Activated T-cell treated with anti-CD3 and anti-CD28 coated beads, Interleukin-2, amount 50 U/mL, for 24 hours (primary cell): ENCODE measurements around the gene SORBS2.

Experiments
- DNase-seq: peaks from one replicate; pipeline ENCODE4 v3.0.0-alpha.2; 2020
- H3K27ac Mint-ChIP-seq: 2 replicates; pipeline ENCODE4 v1.8.0; 2020; ENCODE audit warnings: mild to moderate bottlenecking, mixed read lengths
- H3K27me3 Mint-ChIP-seq: 2 replicates; pipeline ENCODE4 v1.8.0; 2020; ENCODE audit warnings: mixed read lengths
- H3K36me3 Mint-ChIP-seq: 2 replicates; pipeline ENCODE4 v1.8.0; 2020; ENCODE audit warnings: low read depth, mixed read lengths
- H3K4me1 Mint-ChIP-seq: 2 replicates; pipeline ENCODE4 v1.8.0; 2020; ENCODE audit warnings: low read depth, mixed read lengths
- H3K4me3 Mint-ChIP-seq: 2 replicates; pipeline ENCODE4 v1.8.0; 2020; ENCODE audit warnings: mild to moderate bottlenecking, moderate library complexity, mixed read lengths
- H3K9me3 Mint-ChIP-seq: 2 replicates; pipeline ENCODE4 v1.8.0; 2020; ENCODE audit warnings: mixed read lengths

SORBS2 gene

DNA sequence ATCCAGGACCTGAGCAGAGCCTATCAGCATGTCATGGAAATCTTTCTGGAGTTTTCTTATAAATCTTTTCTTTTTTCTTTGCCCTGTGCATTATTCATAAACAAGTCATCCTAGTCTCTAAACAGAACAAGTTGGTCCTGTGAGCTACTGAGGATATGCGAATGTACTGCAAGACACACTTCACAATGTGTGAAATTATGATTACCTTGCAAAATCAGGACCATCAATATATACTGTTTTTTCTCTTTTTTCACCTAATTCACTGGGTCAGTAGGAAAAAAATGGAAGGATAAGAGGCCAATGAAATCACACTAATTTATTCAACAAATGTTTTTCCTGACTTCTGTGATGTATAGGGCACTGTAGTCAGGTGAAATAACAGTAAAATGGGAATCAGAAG, 14.4 kb upstream of the SORBS2 start:
- no peaks in the 10 kb centered on the region for H3K27me3 Mint-ChIP-seq
- H3K36me3 Mint-ChIP-seq, result no peaks in the 10 kb centered on the region
- H3K9me3 Mint-ChIP-seq, result no peaks in the 10 kb centered on the region
- H3K4me3 Mint-ChIP-seq, result no peak overlapping the region
- DNase-seq, result no peak
- H3K27ac Mint-ChIP-seq, result no peak overlapping the region
- H3K4me1 Mint-ChIP-seq, result no peaks in the 10 kb centered on the region

- Mint-ChIP-seq H3K4me1 (no peaks in the 10 kb centered on the region), H3K4me3 (no peak overlapping the region), H3K27me3 (no peaks in the 10 kb centered on the region), H3K36me3 (no peaks in the 10 kb centered on the region), H3K27ac (no peak overlapping the region), H3K9me3 (no peaks in the 10 kb centered on the region)
- no peak for DNase-seq
Measured at GRCh38 chr4:185825737-185826136, 13.7 kb upstream of the SORBS2 start.

GRCh38 chr4:185822791-185823190, 10.8 kb upstream of the SORBS2 start:
- Mint-ChIP-seq H3K4me1 (no peaks in the 10 kb centered on the region), H3K9me3 (no peaks in the 10 kb centered on the region), H3K36me3 (no peaks in the 10 kb centered on the region), H3K27ac (no peak overlapping the region), H3K27me3 (no peaks in the 10 kb centered on the region), H3K4me3 (no peak overlapping the region)
- DNase-seq, result no peak

DNA sequence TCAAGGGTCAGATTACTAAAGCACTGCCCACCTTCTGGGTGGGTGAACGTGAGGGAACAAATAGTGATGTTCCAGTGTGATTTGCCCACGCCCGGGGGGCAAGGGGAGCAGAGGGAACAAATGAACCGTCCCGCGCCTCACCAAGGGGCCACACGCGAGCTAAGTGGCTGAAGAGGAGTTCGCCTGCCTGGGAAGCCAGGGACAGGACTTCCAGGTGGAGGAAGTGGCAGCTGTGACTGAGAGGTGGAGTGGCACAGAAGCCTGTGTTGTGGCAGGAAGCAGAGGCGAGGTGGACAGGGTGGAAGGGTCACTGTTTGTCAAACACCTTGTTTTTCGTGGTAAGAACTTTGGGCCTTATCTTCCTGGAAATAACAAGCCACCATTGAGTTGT, 9.0 kb upstream of the SORBS2 start:
- DNase-seq, result no peak
- no peaks in the 10 kb centered on the region for H3K27me3 Mint-ChIP-seq
- H3K4me3 Mint-ChIP-seq, result no peak overlapping the region
- H3K9me3 Mint-ChIP-seq, result no peaks in the 10 kb centered on the region
- H3K36me3 Mint-ChIP-seq, result no peaks in the 10 kb centered on the region
- H3K27ac Mint-ChIP-seq, result no peak overlapping the region
- no peaks in the 10 kb centered on the region for H3K4me1 Mint-ChIP-seq

DNA sequence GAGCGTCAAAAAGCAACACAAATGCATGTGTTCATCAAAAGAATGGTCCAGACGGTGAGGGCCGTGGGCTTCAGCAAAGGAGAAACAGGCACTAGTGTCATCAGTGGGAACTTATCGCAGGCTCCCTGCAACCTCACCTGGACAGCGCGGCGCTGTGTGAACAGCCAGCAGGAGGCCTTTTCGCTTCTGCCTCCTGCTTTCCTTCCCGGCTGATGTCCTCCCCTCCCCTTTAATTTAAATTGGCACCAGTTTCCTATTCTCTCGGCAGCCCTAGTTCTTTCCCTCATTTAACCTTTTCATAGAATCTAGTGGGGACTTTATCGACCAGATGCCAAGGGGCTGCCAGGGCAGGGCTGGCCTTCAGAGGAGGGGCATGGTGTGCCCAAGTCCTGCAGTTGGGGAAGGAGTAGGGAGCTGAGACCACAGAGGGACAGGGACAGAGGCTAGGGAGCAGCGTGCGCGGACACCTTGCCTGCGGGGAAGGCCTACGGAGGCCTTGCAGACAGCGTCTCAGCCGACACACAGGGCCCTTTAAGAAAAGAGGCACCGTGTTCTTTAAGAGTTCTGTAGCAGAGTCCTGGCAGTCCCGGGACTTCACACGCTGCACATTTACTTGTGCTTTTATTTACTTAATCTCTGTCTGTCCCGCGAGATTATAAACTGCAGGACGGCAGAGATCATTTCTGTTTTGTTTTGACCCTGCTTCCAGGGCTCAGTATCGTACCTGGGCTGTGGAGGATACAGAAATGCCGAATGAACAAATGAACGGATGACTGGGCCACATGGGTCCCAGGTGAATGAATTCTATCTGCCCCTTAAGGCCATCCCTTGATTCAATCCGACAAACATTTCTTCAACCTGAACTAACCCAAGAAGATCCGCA, 8.4 kb upstream of the SORBS2 start:
- Mint-ChIP-seq H3K4me1 (no peaks in the 10 kb centered on the region), H3K27me3 (no peaks in the 10 kb centered on the region), H3K36me3 (no peaks in the 10 kb centered on the region), H3K27ac (no peak overlapping the region), H3K4me3 (no peak overlapping the region), H3K9me3 (no peaks in the 10 kb centered on the region)
- no peak for DNase-seq

GRCh38 chr4:185819144-185819543, 7.2 kb upstream of the SORBS2 start:
- H3K4me1 Mint-ChIP-seq, result no peaks in the 10 kb centered on the region
- H3K36me3 Mint-ChIP-seq, result no peaks in the 10 kb centered on the region
- H3K27me3 Mint-ChIP-seq, result no peaks in the 10 kb centered on the region
- DNase-seq, result no peak
- no peaks in the 10 kb centered on the region for H3K9me3 Mint-ChIP-seq
- no peak overlapping the region for H3K27ac Mint-ChIP-seq
- no peak overlapping the region for H3K4me3 Mint-ChIP-seq

GRCh38 chr4:185817403-185817818, 5.4 kb upstream of the SORBS2 start:
- H3K27ac Mint-ChIP-seq, result no peak overlapping the region
- no peaks in the 10 kb centered on the region for H3K36me3 Mint-ChIP-seq
- no peak overlapping the region for H3K4me3 Mint-ChIP-seq
- peaks cover 10% of the 10 kb centered on the region for H3K27me3 Mint-ChIP-seq
- no peaks in the 10 kb centered on the region for H3K9me3 Mint-ChIP-seq
- DNase-seq, result no peak
- no peaks in the 10 kb centered on the region for H3K4me1 Mint-ChIP-seq

DNA sequence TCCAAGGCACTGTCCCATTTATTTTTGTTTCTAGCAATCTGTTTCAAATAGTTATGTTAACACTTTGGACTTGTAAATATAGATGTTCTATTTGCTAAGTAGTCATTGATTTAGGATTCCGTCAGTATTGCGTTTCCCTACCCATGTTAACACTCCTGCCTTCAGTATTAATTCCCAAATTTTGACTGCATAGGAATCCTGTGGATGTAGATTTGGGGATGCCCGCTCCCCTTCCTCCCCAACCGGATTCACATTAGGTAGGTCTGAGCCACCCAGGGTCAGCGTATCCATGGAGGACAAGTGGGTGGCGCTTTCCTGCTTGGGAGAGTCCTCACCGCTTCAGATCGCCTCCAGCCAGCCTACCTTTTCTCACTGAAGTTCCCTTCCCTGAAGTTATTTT, 1.1 kb upstream of the SORBS2 start:
- DNase-seq, result no peak
- no peaks in the 10 kb centered on the region for H3K4me1 Mint-ChIP-seq
- H3K4me3 Mint-ChIP-seq, result no peak overlapping the region
- no peaks in the 10 kb centered on the region for H3K9me3 Mint-ChIP-seq
- H3K36me3 Mint-ChIP-seq, result no peaks in the 10 kb centered on the region
- no peak overlapping the region for H3K27ac Mint-ChIP-seq
- peaks cover 25% of the 10 kb centered on the region for H3K27me3 Mint-ChIP-seq

DNA sequence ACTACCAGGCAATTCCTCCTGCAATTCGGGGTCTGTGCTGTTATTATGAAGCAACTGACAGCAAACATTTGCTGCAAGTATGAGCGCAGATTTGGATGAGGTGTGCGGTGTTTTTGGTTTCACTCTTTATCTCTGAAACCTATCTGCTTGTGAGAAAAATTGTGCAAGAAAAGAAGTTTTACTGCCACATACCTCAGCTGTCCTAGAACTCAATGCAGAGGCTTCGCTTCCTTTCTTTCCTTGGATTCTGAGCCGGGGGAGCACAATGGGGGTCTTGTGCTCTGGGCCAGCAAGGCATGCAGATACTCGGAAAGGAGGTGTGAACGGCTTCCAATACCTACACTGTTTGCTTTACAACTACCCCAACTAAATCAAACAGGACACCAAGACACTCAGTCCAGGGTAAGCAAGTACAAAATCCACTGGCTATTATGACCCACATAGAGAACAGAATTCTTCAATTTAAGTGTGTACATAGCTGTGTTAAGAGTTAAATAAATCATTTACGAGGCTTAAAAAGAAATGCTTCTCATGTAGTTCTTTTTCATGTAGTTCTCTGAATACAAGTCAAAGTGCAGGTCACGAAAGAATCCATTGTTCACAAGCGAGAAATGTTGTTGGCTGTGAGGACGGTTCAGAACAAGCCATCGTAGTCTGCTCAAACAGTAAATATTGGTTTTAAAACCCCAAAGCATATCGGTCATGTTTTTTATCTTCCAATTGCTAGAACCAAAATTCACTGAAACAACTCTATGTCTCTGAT, 1.1 kb downstream of the SORBS2 start:
- H3K4me3 Mint-ChIP-seq, result no peak overlapping the region
- no peak overlapping the region for H3K27ac Mint-ChIP-seq
- H3K27me3 Mint-ChIP-seq, result peaks cover 25% of the 10 kb centered on the region
- no peaks in the 10 kb centered on the region for H3K36me3 Mint-ChIP-seq
- no peaks in the 10 kb centered on the region for H3K4me1 Mint-ChIP-seq
- H3K9me3 Mint-ChIP-seq, result no peaks in the 10 kb centered on the region
- DNase-seq, result no peak

GRCh38 chr4:185809533-185810071, 2.4 kb downstream of the SORBS2 start:
- DNase-seq, result no peak
- no peaks in the 10 kb centered on the region for H3K36me3 Mint-ChIP-seq
- no peaks in the 10 kb centered on the region for H3K9me3 Mint-ChIP-seq
- H3K27me3 Mint-ChIP-seq, result peaks cover 25% of the 10 kb centered on the region
- H3K27ac Mint-ChIP-seq, result no peak overlapping the region
- H3K4me3 Mint-ChIP-seq, result no peak overlapping the region
- H3K4me1 Mint-ChIP-seq, result no peaks in the 10 kb centered on the region

GRCh38 chr4:185809121-185809520, 2.9 kb downstream of the SORBS2 start:
- Mint-ChIP-seq H3K9me3 (no peaks in the 10 kb centered on the region), H3K27me3 (peaks cover 25% of the 10 kb centered on the region), H3K27ac (no peak overlapping the region), H3K4me3 (no peak overlapping the region), H3K36me3 (no peaks in the 10 kb centered on the region), H3K4me1 (no peaks in the 10 kb centered on the region)
- DNase-seq, result no peak

- H3K9me3 Mint-ChIP-seq, result no peaks in the 10 kb centered on the region
- no peaks in the 10 kb centered on the region for H3K36me3 Mint-ChIP-seq
- no peak overlapping the region for H3K27ac Mint-ChIP-seq
- DNase-seq, result no peak
- H3K4me1 Mint-ChIP-seq, result no peaks in the 10 kb centered on the region
- H3K27me3 Mint-ChIP-seq, result peaks cover 7% of the 10 kb centered on the region
- H3K4me3 Mint-ChIP-seq, result no peak overlapping the region
Measured at GRCh38 chr4:185805979-185806378, 6.0 kb downstream of the SORBS2 start.

DNA sequence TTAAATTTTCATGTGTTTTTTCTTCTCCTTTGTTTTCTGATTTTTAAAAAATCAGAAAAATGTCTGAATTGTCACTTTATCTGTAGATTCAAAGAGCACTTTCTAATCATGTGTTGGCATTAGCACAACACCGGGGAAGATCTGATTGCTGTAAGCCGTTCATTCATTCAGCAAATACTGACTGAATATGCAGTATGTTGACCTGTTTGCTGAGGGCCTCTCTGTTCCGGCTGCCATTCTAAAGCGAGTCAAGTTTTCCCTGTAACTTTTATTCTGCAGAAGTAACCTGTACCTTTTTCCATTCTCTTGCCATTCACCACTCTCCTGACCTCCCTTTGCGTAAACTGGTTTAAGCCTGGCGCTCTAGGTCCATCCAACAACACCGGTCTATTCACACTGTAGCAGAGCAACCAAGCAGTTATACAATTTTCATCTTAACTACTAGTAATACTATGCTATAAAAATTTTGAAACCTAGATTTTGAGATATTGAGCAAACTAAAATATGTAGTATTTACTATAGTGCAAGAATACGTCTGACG, 6.7 kb downstream of the SORBS2 start:
- H3K9me3 Mint-ChIP-seq, result no peaks in the 10 kb centered on the region
- no peaks in the 10 kb centered on the region for H3K36me3 Mint-ChIP-seq

DNA sequence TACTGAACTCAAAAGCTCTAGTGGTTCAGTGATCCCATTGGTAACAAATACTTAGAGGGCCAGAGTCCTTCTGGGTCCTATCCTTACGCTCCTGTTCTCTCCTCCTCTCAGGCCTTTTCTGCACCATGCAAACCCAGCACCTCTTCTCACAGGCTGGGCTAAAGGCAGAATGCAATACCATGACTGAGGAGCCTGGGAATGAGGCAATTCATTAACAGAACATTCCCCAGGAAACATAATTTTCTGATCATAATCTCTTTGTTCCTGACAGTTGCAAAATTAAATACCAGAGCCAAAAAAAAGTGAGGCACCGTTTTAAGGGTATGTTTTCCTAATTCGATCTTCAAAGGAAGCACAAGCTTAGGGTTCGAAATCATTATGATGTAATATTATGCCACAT, 9.0 kb downstream of the SORBS2 start:
- H3K27ac Mint-ChIP-seq, result no peak overlapping the region
- H3K4me3 Mint-ChIP-seq, result no peak overlapping the region
- H3K27me3 Mint-ChIP-seq, result no peaks in the 10 kb centered on the region
- no peaks in the 10 kb centered on the region for H3K9me3 Mint-ChIP-seq
- no peaks in the 10 kb centered on the region for H3K4me1 Mint-ChIP-seq
- no peak for DNase-seq
- H3K36me3 Mint-ChIP-seq, result no peaks in the 10 kb centered on the region

More for the DNA sequence above, 6.7 kb downstream of the SORBS2 start:
- no peaks in the 10 kb centered on the region for H3K4me1 Mint-ChIP-seq
- no peak overlapping the region for H3K4me3 Mint-ChIP-seq
- no peak overlapping the region for H3K27ac Mint-ChIP-seq
- DNase-seq, result no peak
- H3K27me3 Mint-ChIP-seq, result peaks cover 2% of the 10 kb centered on the region

DNA sequence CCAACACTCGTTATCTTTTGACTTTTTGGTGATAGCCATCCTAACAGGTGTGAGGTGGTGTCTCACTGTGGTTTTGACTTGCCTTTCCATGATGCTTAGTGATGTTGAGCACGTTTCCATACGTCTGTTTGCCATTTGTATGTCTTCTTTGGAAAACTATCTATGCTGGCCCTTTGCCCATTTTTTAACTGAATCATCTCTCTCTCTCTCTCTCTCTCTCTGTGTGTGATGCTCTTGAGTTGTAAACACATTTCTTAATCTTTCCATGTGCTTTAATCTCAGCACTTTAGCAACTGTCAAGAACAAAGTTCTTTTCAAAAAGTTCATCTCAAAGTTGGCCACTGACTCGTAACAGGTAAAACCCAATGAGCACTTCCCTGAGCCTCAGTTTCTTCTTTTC, 10.5 kb downstream of the SORBS2 start:
- no peak overlapping the region for H3K4me3 Mint-ChIP-seq
- no peak overlapping the region for H3K27ac Mint-ChIP-seq
- no peaks in the 10 kb centered on the region for H3K27me3 Mint-ChIP-seq
- DNase-seq, result no peak
- no peaks in the 10 kb centered on the region for H3K4me1 Mint-ChIP-seq
- no peaks in the 10 kb centered on the region for H3K9me3 Mint-ChIP-seq
- H3K36me3 Mint-ChIP-seq, result no peaks in the 10 kb centered on the region
